Measurements from ENCODE around the gene PRKN.

GRCh38 chr6:161409353-161409752, 1318.2 kb downstream of the PRKN start:
- no peak for TF ChIP-seq CTCF (IDR thresholded peaks at IDR 0.05)
- TF ChIP-seq POLR2A (IDR thresholded peaks at IDR 0.05), result no peak
